Activated CD4-positive, CD25-positive, alpha-beta regulatory T cell treated with anti-CD3 and anti-CD28 coated beads, Interleukin-2, amount 50 U/mL, for 16 hours (primary cell): ENCODE measurements around the gene PARP8.
"Not testable (repeated sequence)": the region's sequence is repeated elsewhere in the genome, so short reads cannot be mapped to it uniquely, and the experiment has no call there.

Source experiments
- DNase-seq: peaks from one replicate; pipeline ENCODE4 v3.0.0-alpha.2; 2020; ENCODE audit warnings: low read depth, low spot score

Gene PARP8

GRCh38 chr5:50774446-50775175 is 108.2 kb downstream of the PARP8 start:
- not testable (repeated sequence) for DNase-seq

GRCh38 chr5:50786073-50786472 is 119.6 kb downstream of the PARP8 start:
- DNase-seq = no peak

- DNase-seq = no peak
Measured at GRCh38 chr5:50791813-50792212, 125.4 kb downstream of the PARP8 start.

- no peak for DNase-seq
Measured at GRCh38 chr5:50792843-50793242, 126.4 kb downstream of the PARP8 start.

- DNase-seq = no peak
Measured at GRCh38 chr5:50794812-50795211, 128.4 kb downstream of the PARP8 start.

GRCh38 chr5:50798002-50798401 is 131.6 kb downstream of the PARP8 start:
- DNase-seq = no peak

GRCh38 chr5:50799596-50799995 is 133.2 kb downstream of the PARP8 start:
- DNase-seq = no peak

GRCh38 chr5:50800410-50800809 is 134.0 kb downstream of the PARP8 start:
- DNase-seq = no peak

- DNase-seq = no peak
Measured at GRCh38 chr5:50807661-50808060, 141.2 kb downstream of the PARP8 start.

GRCh38 chr5:50808406-50808805 is 142.0 kb downstream of the PARP8 start:
- DNase-seq = no peak

- DNase-seq = not testable (repeated sequence)
Measured at GRCh38 chr5:50811746-50812145, 145.3 kb downstream of the PARP8 start.

GRCh38 chr5:50813691-50814090 is 147.3 kb downstream of the PARP8 start:
- no peak for DNase-seq

- no peak for DNase-seq
Measured at GRCh38 chr5:50814556-50814955, 148.1 kb downstream of the PARP8 start.

GRCh38 chr5:50822046-50822445 is 155.6 kb downstream of the PARP8 start:
- DNase-seq = no peak

- no peak for DNase-seq
Measured at GRCh38 chr5:50822761-50823160, 156.3 kb downstream of the PARP8 start.

GRCh38 chr5:50823568-50823967 is 157.1 kb downstream of the PARP8 start:
- no peak for DNase-seq

- no peak for DNase-seq
Measured at GRCh38 chr5:50824109-50824508, 157.7 kb downstream of the PARP8 start.

- DNase-seq = no peak
Measured at GRCh38 chr5:50827516-50828247, 161.2 kb downstream of the PARP8 start.

- DNase-seq = no peak
Measured at GRCh38 chr5:50829023-50829422, 162.6 kb downstream of the PARP8 start.

GRCh38 chr5:50832657-50833284 is 166.3 kb downstream of the PARP8 start:
- no peak for DNase-seq

- no peak for DNase-seq
Measured at GRCh38 chr5:50836356-50836755, 169.9 kb downstream of the PARP8 start.

- DNase-seq = no peak
Measured at GRCh38 chr5:50839472-50839871, 173.0 kb downstream of the PARP8 start.

- DNase-seq = no peak
Measured at GRCh38 chr5:50843091-50843490, 176.7 kb downstream of the PARP8 start.
